NT2/D1 (cell line): Measurements from ENCODE around the gene SLC6A20.

ENCODE experiments used
- DNase-seq: peaks from one replicate; pipeline ENCODE4 v3.0.0-alpha.2; 2011; ENCODE audit warnings: low read depth, low spot score
- H3K27me3 ChIP-seq: 2 replicates; pipeline ENCODE4 v1.6.0; 2011; ENCODE audit warnings: mild to moderate bottlenecking; ENCODE audit not compliant: insufficient read length, insufficient read depth
- H3K36me3 ChIP-seq: 2 replicates; pipeline ENCODE4 v1.6.1; 2011; ENCODE audit warnings: mild to moderate bottlenecking, low read length, mixed read lengths; ENCODE audit not compliant: insufficient read depth, insufficient read length
- H3K4me1 ChIP-seq: 2 replicates; pipeline ENCODE4 v1.5.1; 2011; ENCODE audit not compliant: insufficient read depth, insufficient read length
- H3K4me3 ChIP-seq: 2 replicates; pipeline ENCODE4 v1.5.1; 2011; ENCODE audit warnings: low read depth; ENCODE audit not compliant: insufficient read length
- H3K9ac ChIP-seq: 2 replicates; pipeline ENCODE4 v1.6.0; 2011; ENCODE audit warnings: low read depth; ENCODE audit not compliant: insufficient read length
- H3K9me3 ChIP-seq: 2 replicates; pipeline ENCODE4 v1.5.1; 2011; ENCODE audit warnings: mild to moderate bottlenecking, low read length; ENCODE audit not compliant: insufficient read depth
- SUZ12 ChIP-seq: IDR thresholded peaks from 2 replicates; pipeline ENCODE4 v1.6.1; 2011; ENCODE audit not compliant: insufficient read length, insufficient read depth; ENCODE audit errors: extremely low read depth
- YY1 ChIP-seq: IDR thresholded peaks from 2 replicates; pipeline ENCODE4 v1.6.1; 2011; ENCODE audit not compliant: insufficient read length, insufficient read depth
- ZNF274 ChIP-seq: IDR thresholded peaks from 2 replicates; pipeline ENCODE4 v1.6.1; 2011; ENCODE audit warnings: mild to moderate bottlenecking, low read depth, low read length

Gene SLC6A20

GRCh38 chr3:45816544-45816943, 20.2 kb upstream of the SLC6A20 start:
- H3K36me3 ChIP-seq: no peaks in the 10 kb centered on the region
- H3K9ac ChIP-seq: no peak overlapping the region
- H3K9me3 ChIP-seq: peaks cover 7% of the 10 kb centered on the region; the same call in 1 of the 2 replicates
- DNase-seq: no peak
- no peak overlapping the region for H3K4me3 ChIP-seq
- no peak for TF ChIP-seq SUZ12
- peaks cover 2% of the 10 kb centered on the region for H3K4me1 ChIP-seq
- H3K27me3 ChIP-seq: no peaks in the 10 kb centered on the region

GRCh38 chr3:45814322-45814721, 18.0 kb upstream of the SLC6A20 start:
- TF ChIP-seq YY1: no peak
- no peak for TF ChIP-seq ZNF274
- no peak for TF ChIP-seq SUZ12
- Histone ChIP-seq H3K4me1 (peaks cover 2% of the 10 kb centered on the region), H3K27me3 (no peaks in the 10 kb centered on the region), H3K9ac (no peak overlapping the region), H3K9me3 (peaks cover 7% of the 10 kb centered on the region; the same call in 1 of the 2 replicates), H3K36me3 (no peaks in the 10 kb centered on the region), H3K4me3 (no peak overlapping the region)
- DNase-seq: no peak

GRCh38 chr3:45807681-45808540, 11.6 kb upstream of the SLC6A20 start:
- no peak for TF ChIP-seq YY1
- no peak for TF ChIP-seq ZNF274
- TF ChIP-seq SUZ12: no peak
- H3K4me3 ChIP-seq: no peak overlapping the region
- no peaks in the 10 kb centered on the region for H3K4me1 ChIP-seq
- H3K36me3 ChIP-seq: no peaks in the 10 kb centered on the region
- no peaks in the 10 kb centered on the region for H3K27me3 ChIP-seq
- H3K9me3 ChIP-seq: 0 out of 2 replicates have a peak, but pooled peaks cover 7% of the 10 kb centered on the region
- H3K9ac ChIP-seq: no peak overlapping the region
- DNase-seq: no peak

- Histone ChIP-seq H3K4me3 (no peak overlapping the region), H3K27me3 (no peaks in the 10 kb centered on the region), H3K9ac (no peak overlapping the region), H3K9me3 (0 out of 2 replicates have a peak, but pooled peaks cover 7% of the 10 kb centered on the region), H3K36me3 (no peaks in the 10 kb centered on the region), H3K4me1 (no peaks in the 10 kb centered on the region)
- no peak for TF ChIP-seq SUZ12
- TF ChIP-seq YY1: no peak
- no peak for TF ChIP-seq ZNF274
- no peak for DNase-seq
These were observed 10.8 kb upstream of the SLC6A20 start for GRCh38 chr3:45807133-45807532.

- no peaks in the 10 kb centered on the region for H3K27me3 ChIP-seq
These were observed 9.7 kb upstream of the SLC6A20 start for GRCh38 chr3:45806072-45806471.

GRCh38 chr3:45803252-45803935, 7.1 kb upstream of the SLC6A20 start:
- Histone ChIP-seq H3K4me3 (no peak overlapping the region), H3K9ac (no peak overlapping the region), H3K27me3 (no peaks in the 10 kb centered on the region), H3K4me1 (no peaks in the 10 kb centered on the region), H3K9me3 (0 out of 2 replicates have a peak, but pooled peaks cover 7% of the 10 kb centered on the region), H3K36me3 (no peaks in the 10 kb centered on the region)
- no peak for DNase-seq
- TF ChIP-seq SUZ12 (no peak), YY1 (no peak), ZNF274 (no peak)

More at GRCh38 chr3:45806072-45806471, 9.7 kb upstream of the SLC6A20 start:
- no peak overlapping the region for H3K4me3 ChIP-seq
- H3K4me1 ChIP-seq: no peaks in the 10 kb centered on the region
- DNase-seq: no peak
- no peak overlapping the region for H3K9ac ChIP-seq
- H3K36me3 ChIP-seq: no peaks in the 10 kb centered on the region
- TF ChIP-seq ZNF274 (no peak), YY1 (no peak), SUZ12 (no peak)
- 0 out of 2 replicates have a peak, but pooled peaks cover 7% of the 10 kb centered on the region for H3K9me3 ChIP-seq

- Histone ChIP-seq H3K9ac (no peak overlapping the region), H3K36me3 (no peaks in the 10 kb centered on the region), H3K9me3 (0 out of 2 replicates have a peak, but pooled peaks cover 7% of the 10 kb centered on the region)
These were observed 5.8 kb upstream of the SLC6A20 start for GRCh38 chr3:45802146-45802545.

More at GRCh38 chr3:45802146-45802545, 5.8 kb upstream of the SLC6A20 start:
- Histone ChIP-seq H3K4me1 (no peaks in the 10 kb centered on the region), H3K27me3 (peaks cover 12% of the 10 kb centered on the region), H3K4me3 (no peak overlapping the region)
- DNase-seq: no peak
- no peak for TF ChIP-seq ZNF274
- TF ChIP-seq YY1: no peak
- TF ChIP-seq SUZ12: no peak
